GM12878 (cell line): Measurements from ENCODE around the gene S100P. TPM values are rescaled to one million over a fixed set of nuclear protein-coding genes. Genes with fewer than 3 reads are reported as not detected.

ENCODE experiments used
- BACH1 ChIP-seq: fragments of 450-650 bp; IDR thresholded peaks from 2 replicates; pipeline ENCODE4 v1.6.1; 2017; ENCODE audit warnings: mild to moderate bottlenecking, borderline replicate concordance
- CHD2 ChIP-seq: IDR thresholded peaks from 2 replicates; pipeline ENCODE4 v1.6.1; 2011; ENCODE audit warnings: low read depth, low read length, improper control_type of control experiment, borderline replicate concordance
- CREM ChIP-seq: IDR thresholded peaks from 2 replicates; pipeline ENCODE4 v1.6.1; 2014; ENCODE audit warnings: antibody characterized with exemption, low read depth
- POU2F2 ChIP-seq: IDR thresholded peaks from 3 replicates; pipeline ENCODE4 v1.6.1; 2011; ENCODE audit warnings: low read depth, mild to moderate bottlenecking, low read length, borderline replicate concordance
- STAT1 ChIP-seq: fragments of 450-650 bp; conservative IDR thresholded peaks from 2 replicates; pipeline ENCODE4 v1.6.1; 2014; ENCODE audit warnings: antibody characterized with exemption, mild to moderate bottlenecking
- ZNF384 ChIP-seq: IDR thresholded peaks from 2 replicates; pipeline ENCODE4 v1.6.1; 2012; ENCODE audit warnings: low read depth, mild to moderate bottlenecking, low read length, improper control_type of control experiment, borderline replicate concordance
- polyA plus RNA-seq, 11 experiments: library from polyadenylated mRNA; depleted of rRNA in 4 of 11; unstranded in 6 of 11; stranded (reverse) in 5 of 11; fragments of >200 nt; fragmentation: Nextera tagmentation in 4 of 11; fragmentation: Illumina TruSeq in 1 of 11; extraction: Ambion mirVana in 4 of 11; extraction: Trizol in 1 of 11; gene quantifications; 1 replicate in 1 of 11; 2 replicates in 10 of 11; pipeline versions ENCODE4 v1.2.1 to v1.2.3, GENCODE V29; 2011 to 2016; ENCODE audit warnings: inconsistent platforms in 2 of 11, missing spikeins in 2 of 11, low read depth in 1 of 11
- total RNA-seq, 4 experiments: library from RNA; depleted of rRNA in 3 of 4; stranded (reverse); fragments of >200 nt in 3 of 4; fragmentation: Illumina TruSeq in 1 of 4; extraction: Trizol in 1 of 4; gene quantifications; 2 replicates each; pipeline versions ENCODE4 v1.2.1 to v1.2.3, GENCODE V29; 2013 to 2021
- TF ChIP-seq, protein P1 (sequence below): IDR thresholded peaks from 2 replicates; pipeline ENCODE4 v1.6.1; 2011; ENCODE audit warnings: mild to moderate bottlenecking, low read depth, low read length, moderate library complexity; ENCODE audit not compliant: insufficient replicate concordance
- TF ChIP-seq, protein P2 (sequence below): fragments of 450-650 bp; IDR thresholded peaks from 2 replicates; pipeline ENCODE4 v1.6.1; 2017; ENCODE audit warnings: borderline replicate concordance
- TF ChIP-seq, protein P3 (sequence below): fragments of 450-650 bp; IDR thresholded peaks from 2 replicates; pipeline ENCODE4 v1.6.1; 2017; ENCODE audit warnings: low read depth, mild to moderate bottlenecking, moderate library complexity
- TF ChIP-seq, protein P4 (sequence below): fragments of 450-650 bp; IDR thresholded peaks from 2 replicates; pipeline ENCODE4 v1.6.1; 2016; ENCODE audit warnings: mild to moderate bottlenecking

Gene S100P
- total and polyA plus RNA-seq, 10 of the 15 experiments (the other 5 are each of a cell fraction or from before 2014, with no cell fraction given), result 0.90 TPM; not detected in 9

DNA sequence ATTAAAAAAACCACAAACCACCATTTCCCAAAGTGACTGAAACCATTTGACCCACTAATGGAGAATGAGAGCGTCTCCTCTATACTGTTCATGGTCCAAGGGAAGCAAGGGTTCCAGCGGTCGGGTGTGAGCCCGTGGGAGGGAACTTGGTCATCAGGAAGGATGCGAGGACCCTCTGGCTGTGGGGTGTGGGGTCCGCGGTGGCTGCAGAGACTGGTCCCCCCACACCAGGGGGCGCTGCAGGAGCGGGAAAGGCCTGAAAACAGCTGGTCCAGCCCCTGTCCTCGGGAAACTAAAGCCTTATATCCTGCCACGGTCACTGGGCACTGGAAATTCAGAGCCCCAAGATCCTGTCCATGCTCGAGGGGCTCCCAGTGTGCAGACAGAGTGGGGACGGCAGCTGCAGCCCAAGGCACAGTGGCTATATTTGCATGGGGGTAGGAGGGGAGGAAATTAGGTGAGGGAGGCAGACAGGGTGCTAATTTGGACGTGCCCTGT is 26.6 kb downstream of the S100P start (continued):
- TF ChIP-seq, protein P1, sequence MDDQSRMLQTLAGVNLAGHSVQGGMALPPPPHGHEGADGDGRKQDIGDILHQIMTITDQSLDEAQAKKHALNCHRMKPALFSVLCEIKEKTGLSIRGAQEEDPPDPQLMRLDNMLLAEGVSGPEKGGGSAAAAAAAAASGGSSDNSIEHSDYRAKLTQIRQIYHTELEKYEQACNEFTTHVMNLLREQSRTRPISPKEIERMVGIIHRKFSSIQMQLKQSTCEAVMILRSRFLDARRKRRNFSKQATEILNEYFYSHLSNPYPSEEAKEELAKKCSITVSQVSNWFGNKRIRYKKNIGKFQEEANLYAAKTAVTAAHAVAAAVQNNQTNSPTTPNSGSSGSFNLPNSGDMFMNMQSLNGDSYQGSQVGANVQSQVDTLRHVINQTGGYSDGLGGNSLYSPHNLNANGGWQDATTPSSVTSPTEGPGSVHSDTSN, result no peak
- TF ChIP-seq, protein P2, sequence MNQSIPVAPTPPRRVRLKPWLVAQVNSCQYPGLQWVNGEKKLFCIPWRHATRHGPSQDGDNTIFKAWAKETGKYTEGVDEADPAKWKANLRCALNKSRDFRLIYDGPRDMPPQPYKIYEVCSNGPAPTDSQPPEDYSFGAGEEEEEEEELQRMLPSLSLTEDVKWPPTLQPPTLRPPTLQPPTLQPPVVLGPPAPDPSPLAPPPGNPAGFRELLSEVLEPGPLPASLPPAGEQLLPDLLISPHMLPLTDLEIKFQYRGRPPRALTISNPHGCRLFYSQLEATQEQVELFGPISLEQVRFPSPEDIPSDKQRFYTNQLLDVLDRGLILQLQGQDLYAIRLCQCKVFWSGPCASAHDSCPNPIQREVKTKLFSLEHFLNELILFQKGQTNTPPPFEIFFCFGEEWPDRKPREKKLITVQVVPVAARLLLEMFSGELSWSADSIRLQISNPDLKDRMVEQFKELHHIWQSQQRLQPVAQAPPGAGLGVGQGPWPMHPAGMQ, result no peak
- no peak for TF ChIP-seq CREM
- TF ChIP-seq, protein P3, sequence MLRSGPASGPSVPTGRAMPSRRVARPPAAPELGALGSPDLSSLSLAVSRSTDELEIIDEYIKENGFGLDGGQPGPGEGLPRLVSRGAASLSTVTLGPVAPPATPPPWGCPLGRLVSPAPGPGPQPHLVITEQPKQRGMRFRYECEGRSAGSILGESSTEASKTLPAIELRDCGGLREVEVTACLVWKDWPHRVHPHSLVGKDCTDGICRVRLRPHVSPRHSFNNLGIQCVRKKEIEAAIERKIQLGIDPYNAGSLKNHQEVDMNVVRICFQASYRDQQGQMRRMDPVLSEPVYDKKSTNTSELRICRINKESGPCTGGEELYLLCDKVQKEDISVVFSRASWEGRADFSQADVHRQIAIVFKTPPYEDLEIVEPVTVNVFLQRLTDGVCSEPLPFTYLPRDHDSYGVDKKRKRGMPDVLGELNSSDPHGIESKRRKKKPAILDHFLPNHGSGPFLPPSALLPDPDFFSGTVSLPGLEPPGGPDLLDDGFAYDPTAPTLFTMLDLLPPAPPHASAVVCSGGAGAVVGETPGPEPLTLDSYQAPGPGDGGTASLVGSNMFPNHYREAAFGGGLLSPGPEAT, result no peak
- no peak; the same call in 1 of the 2 replicates for TF ChIP-seq ZNF384
- 0 out of 2 replicates have a peak, but pooled peaks have one; percentile 47 for TF ChIP-seq STAT1
- 0 out of 2 replicates have a peak, but pooled peaks have one; percentile 20 for TF ChIP-seq BACH1
- 0 out of 2 replicates have a peak, but pooled peaks have one; percentile 26 for TF ChIP-seq CHD2
- TF ChIP-seq, protein P4, sequence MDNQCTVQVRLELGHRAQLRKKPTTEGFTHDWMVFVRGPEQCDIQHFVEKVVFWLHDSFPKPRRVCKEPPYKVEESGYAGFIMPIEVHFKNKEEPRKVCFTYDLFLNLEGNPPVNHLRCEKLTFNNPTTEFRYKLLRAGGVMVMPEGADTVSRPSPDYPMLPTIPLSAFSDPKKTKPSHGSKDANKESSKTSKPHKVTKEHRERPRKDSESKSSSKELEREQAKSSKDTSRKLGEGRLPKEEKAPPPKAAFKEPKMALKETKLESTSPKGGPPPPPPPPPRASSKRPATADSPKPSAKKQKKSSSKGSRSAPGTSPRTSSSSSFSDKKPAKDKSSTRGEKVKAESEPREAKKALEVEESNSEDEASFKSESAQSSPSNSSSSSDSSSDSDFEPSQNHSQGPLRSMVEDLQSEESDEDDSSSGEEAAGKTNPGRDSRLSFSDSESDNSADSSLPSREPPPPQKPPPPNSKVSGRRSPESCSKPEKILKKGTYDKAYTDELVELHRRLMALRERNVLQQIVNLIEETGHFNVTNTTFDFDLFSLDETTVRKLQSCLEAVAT, result peak; percentile 73
- TF ChIP-seq POU2F2, result peak; percentile 47; the same call in 1 of the 3 replicates
